PC-9 (cell line): ENCODE results near the gene GLB1L. TPM values are rescaled to one million over a fixed set of nuclear protein-coding genes. Genes with fewer than 3 reads are reported as not detected.
A peak's percentile ranks its signal among the peaks of the same experiment; 100 is the strongest.

Experiments used
- BruUV-seq: library from RNA; stranded (reverse); fragments of 400-500 nt; replicated peaks from 2 replicates; lab custom pipeline; 2021; lab: Mats Ljungman, UMichigan
- CTCF ChIA-PET: fragments of 300-600 bp; sonication (Branson Sonifier 250); formaldehyde crosslinking; loops from one replicate; lab custom pipeline; 2022; ENCODE audit warnings: antibody characterized with exemption; lab: Charles Lee
- POLR2A ChIA-PET: fragments of 300-600 bp; sonication (Branson Sonifier 250); formaldehyde crosslinking; loops from one replicate; lab custom pipeline; 2022; ENCODE audit warnings: antibody characterized with exemption; ENCODE audit not compliant: unreplicated experiment; lab: Charles Lee
- DNase-seq, 2 experiments: peaks; one replicate each; pipeline versions ENCODE4 v3.0.0 to v3.0.0-alpha.2; 2015 to 2022; ENCODE audit warnings: mixed read lengths in 1 of 2
- H2AFZ ChIP-seq: fragments of 200-600 bp; sonication (generic); 2 replicates; pipeline ENCODE4 v1.8.1; 2017; ENCODE audit warnings: antibody characterized with exemption
- H3F3A ChIP-seq: fragments of 200-600 bp; sonication (generic); 2 replicates; pipeline ENCODE4 v1.8.1; 2017; ENCODE audit warnings: antibody characterized with exemption, mild to moderate bottlenecking, low read depth; ENCODE audit not compliant: insufficient read depth
- H3K27ac ChIP-seq: fragments of 200-600 bp; sonication (generic); 2 replicates; pipeline ENCODE4 v1.6.1; 2016; ENCODE audit warnings: mixed run types
- H3K27me3 ChIP-seq: fragments of 200-600 bp; sonication (generic); 2 replicates; pipeline ENCODE4 v1.6.1; 2016; ENCODE audit warnings: low read depth, mixed run types; ENCODE audit not compliant: insufficient read depth
- H3K36me3 ChIP-seq: fragments of 200-600 bp; sonication (generic); 2 replicates; pipeline ENCODE4 v1.6.1; 2016; ENCODE audit warnings: low read depth, mixed run types
- H3K4me1 ChIP-seq: fragments of 200-600 bp; sonication (generic); replicated peaks from 2 replicates; pipeline ENCODE4 v1.6.1; 2016; ENCODE audit warnings: mixed run types; ENCODE audit not compliant: insufficient read depth
- H3K4me2 ChIP-seq: fragments of 200-600 bp; sonication (generic); 2 replicates; pipeline ENCODE4 v1.6.1; 2017; ENCODE audit warnings: mixed run types
- H3K4me3 ChIP-seq: fragments of 200-600 bp; sonication (generic); 2 replicates; pipeline ENCODE4 v1.6.1; 2016; ENCODE audit warnings: mixed run types
- H3K79me2 ChIP-seq: fragments of 200-600 bp; sonication (generic); 2 replicates; pipeline ENCODE4 v1.6.1; 2017; ENCODE audit warnings: low read depth, mixed run types
- H3K9me2 ChIP-seq: fragments of 200-600 bp; sonication (generic); 2 replicates; pipeline ENCODE4 v1.8.1; 2017; ENCODE audit warnings: mild to moderate bottlenecking; ENCODE audit not compliant: insufficient read depth
- H3K9me3 ChIP-seq: fragments of 200-600 bp; sonication (generic); 2 replicates; pipeline ENCODE4 v1.8.1; 2016; ENCODE audit warnings: low read depth; ENCODE audit not compliant: insufficient read depth
- H4K20me1 ChIP-seq: fragments of 200-600 bp; sonication (generic); 2 replicates; pipeline ENCODE4 v1.8.1; 2017; ENCODE audit not compliant: insufficient read depth
- CTCF ChIP-seq: fragments of 200-600 bp; sonication (generic); conservative IDR thresholded peaks from 2 replicates; pipeline ENCODE4 v1.6.1; 2017; ENCODE audit warnings: mixed run types, antibody characterized with exemption, mild to moderate bottlenecking, moderate library complexity
- EZH2 ChIP-seq: fragments of 200-600 bp; sonication (generic); IDR thresholded peaks from 2 replicates; pipeline ENCODE4 v1.8.0; 2017; ENCODE audit warnings: antibody characterized with exemption, low read depth
- intact Hi-C: fragments of 100-400 bp; cut with micrococcal nuclease; formaldehyde crosslinking; loops from one replicate; pipeline ENCODE4 v1.10.0; 2022; ENCODE audit not compliant: unreplicated experiment
- total RNA-seq: library from RNA; stranded (reverse); gene quantifications from 2 replicates; pipeline ENCODE4 v1.2.3, GENCODE V29; 2021

GLB1L gene
- total RNA-seq, 1 experiment from 2014 or later: 10.8 TPM

GRCh38 chr2:219286436-219287115 is 41.3 kb upstream of the GLB1L start:
- no peaks in the 10 kb centered on the region for H4K20me1 ChIP-seq
- H2AFZ ChIP-seq: no peak overlapping the region
- no peaks in the 10 kb centered on the region for H3K9me2 ChIP-seq
- no peak overlapping the region for H3K4me3 ChIP-seq
- peaks cover 4% of the 10 kb centered on the region; the same call in 1 of the 2 replicates for H3F3A ChIP-seq
- ChIA-PET POLR2A (interaction anchor here (0.6 to 0.9 kb wide), 3 partner anchors 12 to 995 kb away, joined by 4 to 7 read pairs (median 4); no protein-coding TSS in a partner anchor), CTCF (interaction anchor here (1.0 kb wide), 1 partner anchor 101 kb away, joined by 3 read pairs; no protein-coding TSS in a partner anchor)
- TF ChIP-seq CTCF (no peak), EZH2 (no peak)
- no peaks in the 10 kb centered on the region for H3K9me3 ChIP-seq
- intact Hi-C loops: loop anchor here (2.0 kb wide), 1 partner anchor 58 kb away; the partner anchor contains the start of genes ANKZF1 and ATG9A
- no peaks in the 10 kb centered on the region for H3K79me2 ChIP-seq
- H3K27ac ChIP-seq: no peak overlapping the region
- DNase-seq: peak in 1 of 2 experiments; percentile 86
- BruUV-seq: TSS peak; percentile 6
- peaks cover 12% of the 10 kb centered on the region for H3K4me1 ChIP-seq
- no peaks in the 10 kb centered on the region for H3K36me3 ChIP-seq
- no peaks in the 10 kb centered on the region for H3K27me3 ChIP-seq
- H3K4me2 ChIP-seq: no peak overlapping the region

- POLR2A ChIA-PET: interaction anchor here (0.6 kb wide), 2 partner anchors 41 to 994 kb away, joined by 4 read pairs; no protein-coding TSS in a partner anchor
- no TSS peak for BruUV-seq
These were observed 40.7 kb upstream of the GLB1L start for GRCh38 chr2:219285894-219286425.

More at GRCh38 chr2:219285894-219286425, 40.7 kb upstream of the GLB1L start:
- TF ChIP-seq CTCF (no peak), EZH2 (no peak)
- H3K27ac ChIP-seq: no peak overlapping the region
- no peaks in the 10 kb centered on the region for H3K9me2 ChIP-seq
- H3K79me2 ChIP-seq: no peaks in the 10 kb centered on the region
- no peaks in the 10 kb centered on the region for H3K36me3 ChIP-seq
- no peaks in the 10 kb centered on the region for H4K20me1 ChIP-seq
- H3K9me3 ChIP-seq: no peaks in the 10 kb centered on the region
- CTCF ChIA-PET: interaction anchor here (1.0 kb wide), 1 partner anchor 101 kb away, joined by 3 read pairs; no protein-coding TSS in a partner anchor
- H3K4me1 ChIP-seq: peaks cover 12% of the 10 kb centered on the region
- no peaks in the 10 kb centered on the region for H3K27me3 ChIP-seq
- no peak for DNase-seq
- intact Hi-C loops: loop anchor here (2.0 kb wide), 1 partner anchor 57 kb away; the partner anchor contains the start of genes ANKZF1 and ATG9A
- H3K4me3 ChIP-seq: no peak overlapping the region
- H2AFZ ChIP-seq: no peak overlapping the region
- H3F3A ChIP-seq: peaks cover 4% of the 10 kb centered on the region; the same call in 1 of the 2 replicates
- H3K4me2 ChIP-seq: no peak overlapping the region
